ENCODE measurements around the gene CCL16. TPM values are rescaled to one million over a fixed set of nuclear protein-coding genes. Genes with fewer than 3 reads are reported as not detected.

CCL16 gene
- total and polyA plus RNA-seq, 8 donors: 0.15 to 0.72 TPM; not detected in 6

DNA sequence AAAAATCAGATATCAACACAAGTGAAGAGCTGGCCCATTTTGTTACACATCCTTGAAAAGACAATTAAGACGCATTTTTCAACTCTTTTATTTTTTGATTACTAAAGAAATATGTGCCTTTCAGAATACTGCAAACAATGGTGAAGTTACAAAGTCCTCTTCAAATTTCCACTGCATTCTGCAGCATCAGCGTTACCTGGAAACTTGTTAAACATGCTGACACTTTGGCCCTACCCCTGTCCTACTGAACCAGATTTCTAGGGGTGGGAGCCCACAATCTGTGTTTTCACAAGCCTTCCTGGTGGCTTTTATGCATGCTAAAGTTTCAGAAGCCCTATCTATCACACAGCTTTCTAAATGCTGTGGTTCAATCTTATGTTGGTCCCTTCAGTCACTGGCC lies 9.8 kb upstream of the CCL16 start:
- 45 to 75% (median 56%) methylated on average over 2 of the region's 2 CpGs for WGBS, 5 donors

DNA sequence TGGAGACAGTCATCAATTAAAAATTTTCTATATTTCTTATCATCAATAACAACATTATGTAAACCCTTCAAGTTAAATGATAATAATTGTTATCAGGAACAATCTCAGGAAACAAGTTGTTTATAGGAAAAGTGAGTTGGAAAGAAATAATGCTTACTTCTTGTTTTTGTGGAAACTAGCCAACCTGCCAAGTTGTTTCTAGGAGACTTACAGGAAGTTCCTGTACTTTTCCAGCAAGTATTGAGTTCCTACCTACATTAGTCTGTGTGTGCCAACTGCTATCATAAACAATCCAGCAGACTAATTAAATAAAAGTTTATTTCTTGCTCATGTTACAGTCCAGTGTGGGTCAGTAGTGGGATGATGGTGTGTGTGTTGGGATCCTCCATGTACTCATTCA lies 6.9 kb upstream of the CCL16 start:
- H3K27me3 ChIP-seq: peaks cover 0 to 8% (median 0%) of the 10 kb centered on the region in 3 donors
- TF ChIP-seq POLR2AphosphoS5 (IDR thresholded peaks at IDR 0.05) (no peak), EP300 (IDR thresholded peaks at IDR 0.05) (no peak), POLR2A (IDR thresholded peaks at IDR 0.05) (no peak)
- TF ChIP-seq, protein P1, sequence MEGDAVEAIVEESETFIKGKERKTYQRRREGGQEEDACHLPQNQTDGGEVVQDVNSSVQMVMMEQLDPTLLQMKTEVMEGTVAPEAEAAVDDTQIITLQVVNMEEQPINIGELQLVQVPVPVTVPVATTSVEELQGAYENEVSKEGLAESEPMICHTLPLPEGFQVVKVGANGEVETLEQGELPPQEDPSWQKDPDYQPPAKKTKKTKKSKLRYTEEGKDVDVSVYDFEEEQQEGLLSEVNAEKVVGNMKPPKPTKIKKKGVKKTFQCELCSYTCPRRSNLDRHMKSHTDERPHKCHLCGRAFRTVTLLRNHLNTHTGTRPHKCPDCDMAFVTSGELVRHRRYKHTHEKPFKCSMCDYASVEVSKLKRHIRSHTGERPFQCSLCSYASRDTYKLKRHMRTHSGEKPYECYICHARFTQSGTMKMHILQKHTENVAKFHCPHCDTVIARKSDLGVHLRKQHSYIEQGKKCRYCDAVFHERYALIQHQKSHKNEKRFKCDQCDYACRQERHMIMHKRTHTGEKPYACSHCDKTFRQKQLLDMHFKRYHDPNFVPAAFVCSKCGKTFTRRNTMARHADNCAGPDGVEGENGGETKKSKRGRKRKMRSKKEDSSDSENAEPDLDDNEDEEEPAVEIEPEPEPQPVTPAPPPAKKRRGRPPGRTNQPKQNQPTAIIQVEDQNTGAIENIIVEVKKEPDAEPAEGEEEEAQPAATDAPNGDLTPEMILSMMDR (IDR thresholded peaks at IDR 0.05): no peak
- H3K36me3 ChIP-seq: no peaks in the 10 kb centered on the region
- no peak overlapping the region for H3K27ac ChIP-seq
- intact Hi-C loops (cut with DNase I; ENCODE audit: low total_unique reads): no loop called here
- H3K9me3 ChIP-seq: peaks cover 0 to 18% (median 5%) of the 10 kb centered on the region in 4 donors
- no peak overlapping the region for H3K4me3 ChIP-seq
- H3K4me1 ChIP-seq: no peaks in the 10 kb centered on the region
- peak in 1 of 2 donors; percentile 36 for DNase-seq

More for the DNA sequence above, 9.8 kb upstream of the CCL16 start:
- H3K27me3 ChIP-seq: peaks cover 0 to 8% (median 0%) of the 10 kb centered on the region in 3 donors
- peaks cover 0 to 18% (median 8%) of the 10 kb centered on the region in 4 donors for H3K9me3 ChIP-seq
- H3K27ac ChIP-seq: no peak overlapping the region
- no peaks in the 10 kb centered on the region for H3K36me3 ChIP-seq
- TF ChIP-seq EP300 (IDR thresholded peaks at IDR 0.05): no peak
- TF ChIP-seq POLR2AphosphoS5 (IDR thresholded peaks at IDR 0.05): no peak
- no peak for TF ChIP-seq POLR2A (IDR thresholded peaks at IDR 0.05)
- TF ChIP-seq, protein P1 (IDR thresholded peaks at IDR 0.05): no peak
- intact Hi-C loops (cut with DNase I; ENCODE audit: low total_unique reads): no loop called here
- DNase-seq: peak in 1 of 2 donors; percentile 79
- H3K4me3 ChIP-seq: no peak overlapping the region
- no peaks in the 10 kb centered on the region for H3K4me1 ChIP-seq

DNA sequence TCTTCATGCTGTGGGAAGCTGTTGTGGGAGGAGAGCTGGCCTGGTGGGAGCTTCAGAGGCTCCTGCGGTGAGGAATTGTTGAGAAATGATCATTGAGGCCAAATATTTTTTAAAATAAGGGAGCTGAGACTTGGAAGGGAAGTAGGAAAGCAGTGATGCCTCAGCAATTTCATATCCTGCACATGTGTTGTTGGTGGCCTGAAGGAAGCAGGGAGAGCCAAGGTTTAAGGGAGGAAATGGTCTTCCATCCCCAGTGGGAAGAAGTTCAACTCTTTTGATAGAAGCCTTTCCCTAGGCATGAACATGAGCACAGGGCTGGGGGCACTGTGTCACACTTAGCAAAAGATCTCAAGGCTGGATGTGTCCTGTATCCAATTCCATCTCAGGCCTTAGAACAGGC lies 5.3 kb upstream of the CCL16 start, which contains the start of gene CCL14:
Gene CCL14, minus strand, starts transcription at position 87 of the 400 bp plus-strand sequence. Its CDS starts 80 bp downstream, at position 7.
- Histone ChIP-seq H3K36me3 (no peaks in the 10 kb centered on the region), H3K27me3 (no peaks in the 10 kb centered on the region), H3K4me3 (peak within 1 kb of the TSS in 3 of 4 donors; percentile 2 to 21 (median 13)), H3K27ac (peak within 1 kb of the TSS in 1 of 5 donors; percentile 16), H3K9me3 (peaks cover 0 to 18% (median 5%) of the 10 kb centered on the region in 4 donors), H3K4me1 (no peaks in the 10 kb centered on the region)
- 61 to 95% (median 86%) methylated on average over 1 of the region's 1 CpG for WGBS, 5 donors
- TF ChIP-seq, protein P1 (IDR thresholded peaks at IDR 0.05): no peak
- TF ChIP-seq EP300 (IDR thresholded peaks at IDR 0.05) (no peak), POLR2A (IDR thresholded peaks at IDR 0.05) (no peak), POLR2AphosphoS5 (IDR thresholded peaks at IDR 0.05) (no peak)
- intact Hi-C loops (cut with DNase I; ENCODE audit: low total_unique reads): no loop called here
- no peak for DNase-seq

DNA sequence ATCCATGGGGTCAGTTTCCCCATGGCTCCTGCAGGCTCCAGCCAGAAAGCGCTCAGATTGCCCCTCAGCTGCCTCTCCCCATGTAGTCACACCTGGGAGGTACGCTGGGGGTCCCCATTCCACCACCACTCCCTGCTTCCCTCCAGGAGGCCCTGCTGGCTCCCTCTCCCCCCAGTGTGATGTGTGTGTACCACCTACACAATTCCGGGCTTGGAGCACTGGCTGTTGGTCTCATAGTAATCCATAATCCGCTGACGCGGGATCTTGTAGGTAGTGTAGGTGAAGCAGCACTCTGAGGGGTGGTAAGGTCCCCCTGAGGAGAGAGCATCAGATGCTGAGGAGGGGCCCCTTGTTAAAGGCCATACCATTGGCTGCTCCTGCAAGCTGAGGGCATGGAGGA lies 2.8 kb upstream of the CCL16 start:
- H3K27ac ChIP-seq: no peak overlapping the region
- intact Hi-C loops (cut with DNase I; ENCODE audit: low total_unique reads): no loop called here
- peak overlapping the region in 1 of 4 donors; percentile 9 for H3K4me3 ChIP-seq
- no peak for TF ChIP-seq POLR2A (IDR thresholded peaks at IDR 0.05)
- no peak for TF ChIP-seq EP300 (IDR thresholded peaks at IDR 0.05)
- TF ChIP-seq, protein P1 (IDR thresholded peaks at IDR 0.05): no peak
- no peak for TF ChIP-seq POLR2AphosphoS5 (IDR thresholded peaks at IDR 0.05)
- no peaks in the 10 kb centered on the region for H3K4me1 ChIP-seq
- H3K27me3 ChIP-seq: no peaks in the 10 kb centered on the region
- H3K36me3 ChIP-seq: no peaks in the 10 kb centered on the region
- WGBS, 5 donors: 85 to 98% (median 94%) methylated on average over 6 of the region's 6 CpGs
- no peak for DNase-seq
- H3K9me3 ChIP-seq: peaks cover 0 to 8% (median 4%) of the 10 kb centered on the region in 4 donors

All from stomach (tissue), 9 donors.